Hepatocyte (in vitro differentiated cells): ENCODE results near the gene NXPH1. TPM values are rescaled to one million over a fixed set of nuclear protein-coding genes. Genes with fewer than 3 reads are reported as not detected.

ENCODE experiments used
- DNase-seq: peaks from one replicate; pipeline ENCODE4 v3.0.0-alpha.2; 2016; ENCODE audit warnings: low spot score
- H2AFZ ChIP-seq: fragments of 200-600 bp; sonication (generic); 2 replicates; pipeline ENCODE4 v1.6.0; 2016; ENCODE audit warnings: antibody characterized with exemption, mild to moderate bottlenecking
- H3K27ac ChIP-seq: fragments of 200-600 bp; sonication (generic); 2 replicates; pipeline ENCODE4 v1.5.1; 2016; ENCODE audit warnings: mild to moderate bottlenecking
- H3K27me3 ChIP-seq: fragments of 200-600 bp; sonication (generic); 2 replicates; pipeline ENCODE4 v1.6.1; 2016
- H3K36me3 ChIP-seq: fragments of 200-600 bp; sonication (generic); replicated peaks from 2 replicates; pipeline ENCODE4 v1.5.1; 2016; ENCODE audit warnings: low read depth; ENCODE audit not compliant: insufficient read depth
- H3K4me1 ChIP-seq: fragments of 200-600 bp; sonication (generic); 2 replicates; pipeline ENCODE4 v1.5.1; 2016; ENCODE audit warnings: mild to moderate bottlenecking, moderate library complexity; ENCODE audit not compliant: insufficient read depth
- H3K4me2 ChIP-seq: fragments of 200-600 bp; sonication (generic); 2 replicates; pipeline ENCODE4 v1.6.0; 2016
- H3K4me3 ChIP-seq: fragments of 200-600 bp; sonication (generic); 2 replicates; pipeline ENCODE4 v1.5.1; 2016; ENCODE audit warnings: mild to moderate bottlenecking
- H3K79me2 ChIP-seq: fragments of 200-600 bp; sonication (generic); 2 replicates; pipeline ENCODE4 v1.6.0; 2017; ENCODE audit warnings: mild to moderate bottlenecking
- H3K9me2 ChIP-seq: fragments of 200-600 bp; sonication (generic); replicated peaks from 2 replicates; pipeline ENCODE4 v1.6.0; 2017; ENCODE audit warnings: mild to moderate bottlenecking; ENCODE audit not compliant: insufficient read depth
- H3K9me3 ChIP-seq: fragments of 200-600 bp; sonication (generic); 2 replicates; pipeline ENCODE4 v1.5.1; 2016; ENCODE audit warnings: low read depth, mild to moderate bottlenecking
- H4K20me1 ChIP-seq: fragments of 200-600 bp; sonication (generic); 2 replicates; pipeline ENCODE4 v1.6.0; 2016; ENCODE audit warnings: mild to moderate bottlenecking; ENCODE audit not compliant: insufficient read depth, poor library complexity, severe bottlenecking
- EZH2 ChIP-seq: fragments of 200-600 bp; sonication (generic); IDR thresholded peaks from 2 replicates; pipeline ENCODE4 v1.6.1; 2016; ENCODE audit warnings: antibody characterized with exemption, mild to moderate bottlenecking, borderline replicate concordance
- EZH2phosphoT487 ChIP-seq: fragments of 200-600 bp; sonication (generic); IDR thresholded peaks from one replicate; pipeline ENCODE4 v1.6.1; 2018; ENCODE audit warnings: antibody characterized with exemption, mild to moderate bottlenecking, low read depth, moderate library complexity; ENCODE audit not compliant: unreplicated experiment, severe bottlenecking
- WGBS: methylation state at CpG from one replicate; pipeline ENCODE4 v1.1.6; 2016; ENCODE audit warnings: low lambda C conversion rate; ENCODE audit errors: missing lambda C conversion rate; 5-methylcytosine and 5-hydroxymethylcytosine counted together
- polyA plus RNA-seq: library from polyadenylated mRNA; unstranded; fragments of >200 nt; fragmentation: Nextera tagmentation; extraction: Ambion mirVana; gene quantifications from 2 replicates; pipeline ENCODE4 v1.2.1, GENCODE V29; 2016
- total RNA-seq: library from RNA; depleted of rRNA; stranded (reverse); fragments of >200 nt; gene quantifications from 2 replicates; pipeline ENCODE4 v1.2.3, GENCODE V29; 2014
- TF ChIP-seq, protein P1 (sequence below): fragments of 200-600 bp; sonication (generic); IDR thresholded peaks from 2 replicates; pipeline ENCODE4 v1.5.1; 2016; ENCODE audit warnings: antibody characterized with exemption, mild to moderate bottlenecking; ENCODE audit not compliant: poor library complexity

The NXPH1 gene
- total and polyA plus RNA-seq, 2 experiments from 2014 or later: not detected

DNA sequence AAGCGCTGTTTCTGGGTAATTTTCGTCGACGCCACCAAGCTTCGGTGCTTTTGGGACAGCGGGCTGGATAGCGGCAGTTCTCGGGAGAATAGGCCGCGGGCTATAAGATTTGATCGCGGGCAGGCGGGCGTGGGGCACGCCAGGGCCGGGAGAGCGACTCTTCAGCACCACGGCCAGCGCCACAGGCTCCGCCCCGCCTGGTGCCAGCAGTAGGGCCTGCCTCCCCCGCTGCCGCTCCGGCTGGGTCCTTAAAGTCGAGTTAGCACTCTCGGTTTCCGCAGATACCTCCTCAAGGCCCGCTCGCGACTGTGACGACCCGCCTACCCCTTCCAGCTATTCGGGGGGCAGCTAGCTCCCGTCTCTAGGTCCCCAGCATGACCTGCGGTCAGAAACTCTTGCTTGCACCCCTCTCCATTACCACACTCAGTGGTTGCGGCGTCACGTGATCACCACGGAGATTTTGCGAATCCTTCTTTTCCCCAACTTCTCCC, 9.4 kb downstream of the NXPH1 start:
- no peak overlapping the region for H3K27ac ChIP-seq
- H3K9me3 ChIP-seq: no peaks in the 10 kb centered on the region
- H3K79me2 ChIP-seq: no peaks in the 10 kb centered on the region
- TF ChIP-seq EZH2 (peak; percentile 25), EZH2phosphoT487 (no peak)
- TF ChIP-seq, protein P1, sequence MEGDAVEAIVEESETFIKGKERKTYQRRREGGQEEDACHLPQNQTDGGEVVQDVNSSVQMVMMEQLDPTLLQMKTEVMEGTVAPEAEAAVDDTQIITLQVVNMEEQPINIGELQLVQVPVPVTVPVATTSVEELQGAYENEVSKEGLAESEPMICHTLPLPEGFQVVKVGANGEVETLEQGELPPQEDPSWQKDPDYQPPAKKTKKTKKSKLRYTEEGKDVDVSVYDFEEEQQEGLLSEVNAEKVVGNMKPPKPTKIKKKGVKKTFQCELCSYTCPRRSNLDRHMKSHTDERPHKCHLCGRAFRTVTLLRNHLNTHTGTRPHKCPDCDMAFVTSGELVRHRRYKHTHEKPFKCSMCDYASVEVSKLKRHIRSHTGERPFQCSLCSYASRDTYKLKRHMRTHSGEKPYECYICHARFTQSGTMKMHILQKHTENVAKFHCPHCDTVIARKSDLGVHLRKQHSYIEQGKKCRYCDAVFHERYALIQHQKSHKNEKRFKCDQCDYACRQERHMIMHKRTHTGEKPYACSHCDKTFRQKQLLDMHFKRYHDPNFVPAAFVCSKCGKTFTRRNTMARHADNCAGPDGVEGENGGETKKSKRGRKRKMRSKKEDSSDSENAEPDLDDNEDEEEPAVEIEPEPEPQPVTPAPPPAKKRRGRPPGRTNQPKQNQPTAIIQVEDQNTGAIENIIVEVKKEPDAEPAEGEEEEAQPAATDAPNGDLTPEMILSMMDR: no peak
- no peaks in the 10 kb centered on the region for H3K36me3 ChIP-seq
- H4K20me1 ChIP-seq: no peaks in the 10 kb centered on the region
- H3K4me3 ChIP-seq: peak overlapping the region; percentile 20
- H3K9me2 ChIP-seq: no peaks in the 10 kb centered on the region
- H3K27me3 ChIP-seq: peaks cover 85% of the 10 kb centered on the region
- DNase-seq: peak; percentile 90
- no peak overlapping the region for H2AFZ ChIP-seq
- H3K4me2 ChIP-seq: peak overlapping the region; percentile 93
- H3K4me1 ChIP-seq: peaks cover 13% of the 10 kb centered on the region
- 2% methylated on average over 39 of the region's 40 CpGs for WGBS

DNA sequence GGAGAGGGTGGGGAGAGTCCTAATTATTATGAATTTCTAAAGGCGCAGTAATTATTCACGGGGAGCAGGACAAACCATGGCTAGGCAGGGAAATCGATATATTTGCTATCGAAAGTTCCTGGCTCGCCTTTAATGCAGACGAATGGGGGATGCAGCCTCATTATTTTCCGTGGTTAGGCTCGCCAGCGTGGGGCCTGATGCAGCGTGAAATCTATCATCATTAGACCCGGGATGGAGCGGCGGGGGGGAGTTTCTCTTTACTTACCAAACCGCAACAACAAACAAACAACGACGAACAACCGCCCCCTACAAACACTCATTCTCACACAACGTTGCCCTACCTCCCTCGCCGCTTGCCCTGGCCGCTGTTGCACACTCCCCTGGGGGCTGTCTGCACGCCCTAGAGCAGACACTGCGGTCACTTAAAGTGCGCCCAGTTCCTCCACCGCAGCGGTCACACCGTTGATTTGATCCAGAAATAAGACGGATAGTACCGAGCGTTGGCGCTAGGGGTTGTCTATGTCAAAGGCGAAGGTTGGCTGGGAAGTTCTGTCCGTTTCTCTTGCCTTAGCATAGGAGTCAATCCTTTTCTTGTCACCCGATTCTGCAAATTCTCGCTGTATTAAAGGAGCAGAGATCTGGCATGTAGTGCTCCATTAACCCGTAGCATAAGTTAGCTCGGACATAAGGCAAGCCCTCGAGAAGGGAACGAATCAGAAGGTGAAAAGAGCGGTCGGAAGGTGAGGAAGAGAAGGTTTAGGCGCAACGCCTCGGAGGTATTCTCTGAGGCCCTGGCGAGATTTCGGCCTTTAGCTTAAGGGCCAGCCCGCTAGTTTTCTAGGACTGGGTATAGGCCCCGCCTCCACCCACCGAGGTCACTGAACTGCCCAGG, 10.4 kb downstream of the NXPH1 start:
- Histone ChIP-seq H3K4me1 (peaks cover 13% of the 10 kb centered on the region), H3K27me3 (peaks cover 75% of the 10 kb centered on the region), H3K4me2 (peak overlapping the region; percentile 93), H2AFZ (no peak overlapping the region), H3K9me3 (no peaks in the 10 kb centered on the region), H3K79me2 (no peaks in the 10 kb centered on the region), H3K27ac (no peak overlapping the region), H4K20me1 (no peaks in the 10 kb centered on the region), H3K4me3 (no peak overlapping the region), H3K9me2 (no peaks in the 10 kb centered on the region), H3K36me3 (no peaks in the 10 kb centered on the region)
- peak; percentile 46 for DNase-seq
- 10% methylated on average over 49 of the region's 49 CpGs for WGBS
- peak; percentile 64 for TF ChIP-seq EZH2
- TF ChIP-seq EZH2phosphoT487: no peak
- TF ChIP-seq, protein P1: peak; percentile 33

DNA sequence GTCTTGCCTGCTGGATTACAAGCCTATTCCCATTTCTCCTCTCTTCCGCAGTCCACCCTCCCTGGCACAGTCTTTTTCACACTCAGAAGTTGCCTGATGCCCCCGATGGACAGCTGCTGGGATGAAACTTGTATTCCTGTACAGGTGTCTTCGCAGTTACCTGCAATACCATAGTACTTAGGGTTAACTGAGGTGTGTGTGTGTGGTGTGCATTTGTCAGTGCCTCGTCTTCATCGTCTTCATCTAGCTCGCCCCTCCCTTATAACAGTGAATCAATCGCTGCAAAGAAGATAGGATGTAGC, 11.0 kb downstream of the NXPH1 start:
- 49% methylated on average over 7 of the region's 7 CpGs for WGBS
- no peak overlapping the region for H3K27ac ChIP-seq
- no peaks in the 10 kb centered on the region for H3K79me2 ChIP-seq
- H3K4me3 ChIP-seq: no peak overlapping the region
- H3K4me2 ChIP-seq: no peak overlapping the region
- TF ChIP-seq, protein P1: no peak
- no peak for TF ChIP-seq EZH2
- no peak for TF ChIP-seq EZH2phosphoT487
- H4K20me1 ChIP-seq: no peaks in the 10 kb centered on the region
- H3K9me2 ChIP-seq: no peaks in the 10 kb centered on the region
- H3K4me1 ChIP-seq: peaks cover 13% of the 10 kb centered on the region
- no peak overlapping the region for H2AFZ ChIP-seq
- no peaks in the 10 kb centered on the region for H3K9me3 ChIP-seq
- H3K36me3 ChIP-seq: no peaks in the 10 kb centered on the region
- no peak for DNase-seq
- H3K27me3 ChIP-seq: peaks cover 69% of the 10 kb centered on the region
